Activated CD4-positive, alpha-beta T cell treated with anti-CD3 and anti-CD28 coated beads, Interleukin-2, amount 50 U/mL, for 16 hours (primary cell): ENCODE results near the gene CXorf66.
"Not testable (repeated sequence)": the region's sequence is repeated elsewhere in the genome, so short reads cannot be mapped to it uniquely, and the experiment has no call there.

Experiments
- DNase-seq: peaks from one replicate; pipeline ENCODE4 v3.0.0-alpha.2; 2020

Gene CXorf66

GRCh38 chrX:139924696-139925095 lies 40.6 kb downstream of the CXorf66 start:
- no peak for DNase-seq

GRCh38 chrX:139924069-139924695 lies 41.1 kb downstream of the CXorf66 start:
- DNase-seq = peak; percentile 6

GRCh38 chrX:139921142-139921541 lies 44.2 kb downstream of the CXorf66 start:
- not testable (repeated sequence) for DNase-seq

- DNase-seq = no peak
These were observed 45.0 kb downstream of the CXorf66 start for GRCh38 chrX:139920316-139920715.

- DNase-seq = no peak
These were observed 50.9 kb downstream of the CXorf66 start for GRCh38 chrX:139914421-139914820.

GRCh38 chrX:139909712-139910111 lies 55.6 kb downstream of the CXorf66 start:
- DNase-seq = peak; percentile 37

GRCh38 chrX:139907078-139907477 lies 58.2 kb downstream of the CXorf66 start:
- no peak for DNase-seq

GRCh38 chrX:139905743-139906142 lies 59.6 kb downstream of the CXorf66 start:
- DNase-seq = no peak
